Right hindlimb (tissue), 1 donor: ENCODE data around the gene ZMYND19.
"Not testable (repeated sequence)": the region's sequence is repeated elsewhere in the genome, so short reads cannot be mapped to it uniquely, and the experiment has no call there.

Experiments
- DNase-seq: peaks from one replicate; pipeline ENCODE4 v3.0.0-alpha.2; 2018

The ZMYND19 gene

DNA sequence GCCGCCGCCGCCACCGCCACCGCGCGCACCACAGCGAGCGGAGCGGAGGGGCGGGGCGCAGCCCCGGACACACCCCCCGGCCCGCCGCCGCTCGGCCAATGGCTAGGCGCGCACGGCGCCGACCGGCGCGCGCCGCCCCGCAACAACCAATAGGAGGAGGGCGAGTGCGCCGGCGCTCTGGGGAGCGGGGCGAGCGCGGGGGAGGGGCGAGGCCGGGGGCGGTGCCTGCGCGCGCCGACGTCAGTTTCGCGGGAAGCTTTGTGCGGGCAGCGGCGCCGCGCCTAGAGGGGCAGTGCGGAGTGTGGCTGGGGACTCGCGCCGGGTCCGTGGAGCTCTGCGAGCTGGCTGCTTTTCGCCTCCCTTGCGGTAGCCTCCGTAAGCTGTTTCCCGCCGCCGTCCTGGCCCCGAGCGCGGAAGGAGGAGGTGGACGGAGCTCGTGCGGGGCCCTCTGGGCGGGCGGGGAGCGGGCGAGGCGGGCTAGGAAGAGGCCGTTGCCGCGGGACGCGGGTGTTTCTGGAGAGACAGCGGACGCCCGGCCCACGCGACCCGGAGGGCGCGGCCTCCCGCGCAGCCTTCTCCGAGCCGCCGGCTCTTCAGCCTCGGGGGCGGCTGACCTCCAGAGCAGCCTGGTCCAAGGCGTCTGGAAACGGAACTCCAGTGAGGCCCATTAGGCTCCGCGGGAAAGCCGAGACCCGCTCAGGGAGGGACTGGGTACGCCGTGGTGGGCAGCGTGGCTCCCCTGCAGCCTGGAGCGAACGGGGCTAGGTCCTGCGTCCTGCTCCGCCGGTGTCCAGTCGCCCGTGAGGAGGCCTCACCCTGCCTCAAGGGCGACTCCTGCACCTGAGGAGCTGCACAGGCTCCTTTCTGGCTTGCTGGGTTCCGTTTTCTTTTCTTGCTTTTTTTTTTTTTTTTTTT lies at the start of gene ZMYND19:
ZMYND19 (minus strand) TSS at position 44 of the 915 bp plus-strand sequence. CDS start 249 bp downstream, outside the sequence.
- peak; percentile 92 for DNase-seq

- no peak for DNase-seq
These were observed 49.2 kb upstream of the ZMYND19 start for GRCh38 chr9:137639303-137640051.

DNA sequence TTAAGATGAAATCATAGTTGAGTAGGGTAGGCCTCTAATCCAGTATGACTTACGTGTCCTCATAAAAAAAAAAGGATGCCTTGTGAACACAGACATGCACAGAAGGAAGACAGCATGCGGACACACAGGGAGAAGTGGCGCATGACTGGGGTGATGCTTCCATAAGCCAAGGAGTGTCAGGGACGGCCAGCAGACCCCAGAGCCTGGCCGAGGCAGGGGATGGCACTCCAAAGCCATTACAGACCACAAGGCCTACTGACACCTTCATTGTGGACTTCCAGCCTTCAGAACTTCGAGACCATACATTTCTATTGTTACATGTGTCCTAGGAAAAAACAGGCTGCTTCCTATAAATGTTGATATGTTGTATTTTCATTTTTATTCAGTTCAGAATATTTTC lies 48.4 kb upstream of the ZMYND19 start:
- DNase-seq = no peak

DNA sequence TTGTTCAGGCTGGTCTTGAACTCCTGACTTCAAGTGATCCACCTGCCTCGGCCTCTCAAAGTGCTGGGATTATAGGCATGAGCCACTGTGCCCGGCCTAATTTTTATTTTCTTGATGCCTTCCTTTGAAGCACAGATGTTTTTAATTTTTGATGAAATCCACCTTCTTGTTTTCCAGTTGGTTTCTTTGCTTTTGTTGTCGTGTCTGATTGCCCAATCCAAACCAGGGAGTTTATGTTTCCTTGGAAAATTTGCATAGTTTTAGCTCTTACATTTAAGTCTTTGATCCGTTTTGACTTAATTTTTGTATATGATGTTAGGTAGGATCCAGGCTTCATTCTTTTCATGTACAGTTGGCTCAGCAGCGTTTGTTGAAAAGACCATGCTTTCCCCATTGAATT lies 43.7 kb upstream of the ZMYND19 start:
- DNase-seq = no peak

GRCh38 chr9:137632230-137633161 lies 42.2 kb upstream of the ZMYND19 start:
- DNase-seq = no peak

DNA sequence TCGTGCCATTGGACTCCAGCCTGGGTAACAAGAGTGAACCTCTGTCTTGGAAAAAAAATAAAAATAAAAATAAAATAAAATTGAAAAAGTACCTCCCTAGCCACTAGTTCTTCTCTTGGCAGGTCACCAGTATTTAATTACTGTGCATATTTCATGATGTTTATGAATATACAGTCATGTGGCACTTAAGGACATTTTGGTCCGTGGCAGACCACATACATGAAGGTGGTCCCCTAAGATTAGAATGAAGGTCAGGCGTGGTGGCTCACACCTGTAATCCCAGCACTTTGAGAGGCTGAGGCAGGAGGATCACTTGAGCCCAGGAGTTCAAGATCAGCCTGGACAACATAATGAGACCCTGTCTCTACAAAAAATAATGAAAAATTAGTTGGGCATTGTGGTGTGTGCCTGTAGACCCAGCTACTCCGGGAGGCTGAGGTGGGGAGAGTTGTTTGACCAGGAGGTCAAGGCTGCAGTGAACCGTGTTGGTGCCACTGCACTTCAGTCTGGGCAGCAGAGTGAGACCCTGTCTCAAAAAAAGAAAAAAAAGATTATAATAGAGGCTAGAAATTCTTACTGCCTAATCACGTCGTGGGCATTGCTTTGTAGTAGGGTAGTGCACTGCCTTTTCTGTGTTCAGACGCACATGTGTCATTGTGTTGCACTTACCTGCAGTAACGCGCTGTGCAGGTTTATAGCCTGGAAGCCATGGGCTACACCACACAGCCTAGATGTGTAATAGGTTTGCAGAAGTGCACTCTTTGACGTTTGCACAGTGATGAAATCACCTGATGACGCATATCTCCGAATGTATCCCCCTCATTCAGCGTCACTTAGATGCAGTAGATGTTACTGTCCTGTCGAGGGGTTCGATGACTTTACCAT lies 41.3 kb upstream of the ZMYND19 start:
- no peak for DNase-seq

- no peak for DNase-seq
These were observed 40.4 kb upstream of the ZMYND19 start for GRCh38 chr9:137630679-137631078.

- no peak for DNase-seq
These were observed 39.8 kb upstream of the ZMYND19 start for GRCh38 chr9:137630126-137630525.

DNA sequence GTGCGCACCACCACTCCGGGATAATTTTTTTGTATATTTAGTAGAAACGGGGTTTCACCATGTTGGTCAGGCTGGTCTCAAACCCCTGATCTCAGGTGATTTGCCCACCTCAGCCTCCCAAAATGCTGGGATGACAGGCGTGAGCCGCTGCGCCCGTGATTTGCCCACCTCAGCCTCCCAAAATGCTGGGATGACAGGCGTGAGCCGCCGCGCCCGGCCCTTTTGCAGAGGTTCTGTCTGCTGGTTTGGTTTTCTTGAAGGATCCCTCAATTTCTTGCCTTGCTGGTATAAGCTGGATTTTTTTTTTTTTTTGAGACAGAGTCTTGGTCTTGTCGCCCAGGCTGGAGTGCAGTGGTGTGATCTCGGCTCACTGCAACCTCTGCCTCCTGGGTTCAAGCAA lies 37.1 kb upstream of the ZMYND19 start:
- not testable (repeated sequence) for DNase-seq

- DNase-seq = no peak
These were observed 36.2 kb upstream of the ZMYND19 start for GRCh38 chr9:137626464-137626863.

- DNase-seq = not testable (repeated sequence)
These were observed 31.9 kb upstream of the ZMYND19 start for GRCh38 chr9:137622211-137622610.

GRCh38 chr9:137621131-137621757 lies 30.9 kb upstream of the ZMYND19 start:
- DNase-seq = no peak

- no peak for DNase-seq
These were observed 30.3 kb upstream of the ZMYND19 start for GRCh38 chr9:137620581-137620980.

DNA sequence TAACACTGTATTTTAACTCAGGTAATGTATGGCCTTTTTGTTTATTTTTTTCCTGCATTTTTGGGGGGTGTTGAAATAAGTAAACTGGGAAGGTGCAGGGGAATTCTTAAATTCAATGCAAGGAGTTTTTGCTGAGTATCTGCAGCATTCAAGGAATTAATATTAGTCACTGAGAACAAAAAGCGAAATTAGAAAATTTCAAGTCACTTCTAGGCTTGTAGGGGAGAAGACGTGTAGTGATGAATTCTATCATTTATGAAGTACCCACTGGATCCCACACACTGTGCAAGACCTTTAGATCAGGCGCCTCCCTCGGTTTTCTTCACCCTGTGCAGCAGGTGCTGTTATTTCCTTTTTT lies 29.7 kb upstream of the ZMYND19 start:
- DNase-seq = no peak

GRCh38 chr9:137619240-137620047 lies 29.1 kb upstream of the ZMYND19 start:
- DNase-seq = no peak

DNA sequence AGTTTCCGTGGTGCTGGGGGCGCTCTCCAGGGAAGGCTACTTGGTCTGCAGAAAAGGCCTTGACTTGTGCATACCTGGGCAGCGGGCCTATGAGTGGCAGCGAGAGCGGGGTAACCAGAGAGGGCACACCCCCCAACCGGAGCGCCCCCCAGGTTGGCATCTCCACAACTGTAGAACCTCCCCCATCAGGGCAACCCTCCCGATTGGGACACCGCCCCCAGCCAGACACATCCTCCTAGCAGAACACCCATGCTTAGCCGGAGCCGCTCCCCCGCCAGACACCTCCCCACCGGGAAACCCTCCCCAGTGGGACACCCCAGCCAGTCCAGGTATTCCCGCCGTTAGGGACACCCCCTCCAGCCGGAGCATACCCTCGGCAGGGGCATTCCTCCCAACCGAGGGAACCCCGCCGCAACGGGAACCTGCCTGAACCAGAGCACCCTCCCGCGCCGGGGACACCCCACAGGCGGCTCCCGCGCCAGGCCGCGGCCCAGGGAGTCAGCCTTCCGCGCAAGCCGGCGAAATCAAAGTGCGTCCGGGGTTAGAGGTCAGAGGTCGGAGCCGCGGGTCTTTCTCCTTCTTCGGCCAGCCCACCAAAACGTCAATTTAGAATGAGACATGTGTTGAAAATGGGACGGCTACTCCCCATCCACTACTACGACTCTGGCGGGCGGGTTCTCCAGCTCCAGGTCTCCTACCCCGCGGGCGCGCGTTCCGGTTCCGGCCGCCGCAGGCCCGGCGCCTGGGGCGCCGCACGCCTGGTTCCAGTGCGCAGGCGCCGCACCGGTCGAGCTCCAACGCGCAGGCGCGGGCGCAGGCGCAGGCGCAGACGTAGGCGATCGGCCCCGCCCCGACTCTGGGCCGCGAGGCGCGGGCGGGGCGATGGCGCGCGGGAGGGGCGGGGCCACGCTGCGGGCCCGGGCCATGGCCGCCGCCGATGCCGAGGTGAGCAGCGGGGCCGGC lies 28.1 kb upstream of the ZMYND19 start, which contains the start of gene EHMT1:
EHMT1 (plus strand) TSS at position 901 of the 963 bp plus-strand sequence; CDS start at position 925, 24 bp downstream.
- DNase-seq = peak; percentile 92

DNA sequence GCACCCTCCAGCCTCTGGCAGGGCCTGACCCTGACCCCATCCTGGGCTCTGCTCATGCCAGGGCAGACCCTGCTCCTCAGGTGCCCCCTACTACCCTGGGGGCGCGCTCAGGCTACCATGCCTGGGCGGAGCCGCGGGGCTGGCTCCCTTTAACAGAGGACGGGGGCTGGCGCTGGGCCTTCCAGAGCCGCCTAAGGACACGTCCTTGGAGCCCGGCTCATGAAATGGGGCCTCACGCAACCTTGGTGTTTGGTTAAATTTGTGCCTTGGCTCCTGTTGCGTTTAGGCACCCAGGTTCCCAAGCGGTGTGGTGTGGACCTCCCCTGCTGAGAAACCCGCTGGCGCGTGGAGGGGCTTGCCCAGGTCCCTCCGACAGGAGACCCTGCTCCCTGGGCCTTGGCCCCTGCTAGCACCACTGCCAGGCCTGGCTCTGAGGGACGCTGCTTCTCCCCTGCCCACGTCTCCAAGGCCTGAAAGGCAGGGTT lies 25.1 kb upstream of the ZMYND19 start:
- DNase-seq = no peak

DNA sequence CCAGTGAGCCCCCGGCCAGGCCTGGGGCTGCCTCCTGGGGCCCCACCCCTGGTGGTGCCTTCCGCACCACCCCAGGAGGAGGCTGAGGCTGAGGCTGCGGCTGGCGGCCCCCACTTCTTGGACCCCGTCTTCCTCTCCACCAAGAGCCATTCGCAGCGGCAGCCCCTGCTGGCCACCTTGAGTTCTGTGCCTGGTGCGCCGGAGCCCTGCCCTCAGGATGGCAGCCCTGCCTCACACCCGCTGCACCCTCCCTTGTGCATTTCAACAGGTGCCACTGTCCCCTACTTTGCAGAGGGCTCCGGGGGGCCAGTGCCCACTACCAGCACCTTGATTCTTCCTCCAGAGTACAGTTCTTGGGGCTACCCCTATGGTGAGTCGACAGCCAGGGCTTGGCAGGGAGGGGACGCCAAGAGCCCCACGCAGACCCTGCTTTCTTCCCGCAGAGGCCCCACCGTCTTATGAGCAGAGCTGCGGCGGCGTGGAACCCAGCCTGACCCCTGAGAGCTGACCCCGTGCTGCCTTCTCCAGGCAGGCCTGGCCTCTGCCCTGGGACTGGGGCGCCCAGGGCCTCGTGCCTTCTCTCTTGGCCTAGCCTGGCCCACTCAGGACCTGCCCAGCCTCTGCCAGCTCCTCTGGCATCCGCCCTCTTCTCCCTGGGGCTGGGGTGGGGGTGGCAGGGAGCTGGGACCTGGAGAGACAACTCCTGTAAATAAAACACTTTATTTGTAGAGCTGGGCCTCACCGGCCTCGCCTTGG lies 24.5 kb upstream of the ZMYND19 start:
- no peak for DNase-seq
